Endodermal cell (in vitro differentiated cells): ENCODE results near the gene NOS1. TPM values are rescaled to one million over a fixed set of nuclear protein-coding genes. Genes with fewer than 3 reads are reported as not detected.

Source experiments
- DNase-seq: peaks from one replicate; pipeline ENCODE4 v3.0.0-alpha.2; 2017
- H3K27ac ChIP-seq: 2 replicates; pipeline ENCODE4 v1.5.1; 2013; ENCODE audit warnings: mild to moderate bottlenecking, low read depth, low read length, moderate library complexity
- H3K27me3 ChIP-seq: 2 replicates; pipeline ENCODE4 v1.6.1; 2013; ENCODE audit warnings: mild to moderate bottlenecking, low read length, moderate library complexity; ENCODE audit not compliant: insufficient read depth, control insufficient read depth, poor library complexity, severe bottlenecking
- H3K36me3 ChIP-seq: 2 replicates; pipeline ENCODE4 v1.7.0; 2013; ENCODE audit warnings: mild to moderate bottlenecking, low read length, moderate library complexity; ENCODE audit not compliant: control insufficient read depth, insufficient read depth
- H3K4me1 ChIP-seq: one replicate; pipeline ENCODE4 v1.7.0; 2013; ENCODE audit warnings: low read length; ENCODE audit not compliant: control insufficient read depth, insufficient read depth
- H3K4me3 ChIP-seq: 2 replicates; pipeline ENCODE4 v1.5.1; 2013; ENCODE audit warnings: mild to moderate bottlenecking, low read length, moderate library complexity
- H3K9ac ChIP-seq: 2 replicates; pipeline ENCODE4 v1.6.1; 2013; ENCODE audit warnings: mild to moderate bottlenecking, low read length, moderate library complexity; ENCODE audit not compliant: poor library complexity, severe bottlenecking; ENCODE audit errors: extremely low read depth
- H3K9me3 ChIP-seq: 2 replicates; pipeline ENCODE4 v1.6.1; 2013; ENCODE audit warnings: mild to moderate bottlenecking, low read length, moderate library complexity; ENCODE audit not compliant: control insufficient read depth
- H3K27ac Mint-ChIP-seq: 2 replicates; pipeline ENCODE4 v1.8.0; 2020; ENCODE audit warnings: mixed read lengths
- H3K27me3 Mint-ChIP-seq: 2 replicates; pipeline ENCODE4 v1.8.0; 2021; ENCODE audit warnings: mild to moderate bottlenecking, mixed read lengths; ENCODE audit not compliant: insufficient read depth
- H3K36me3 Mint-ChIP-seq: 2 replicates; pipeline ENCODE4 v1.8.0; 2020; ENCODE audit warnings: low read depth, mixed read lengths
- H3K4me1 Mint-ChIP-seq: 2 replicates; pipeline ENCODE4 v1.8.0; 2020; ENCODE audit warnings: mixed read lengths
- H3K4me3 Mint-ChIP-seq: 2 replicates; pipeline ENCODE4 v1.8.0; 2020; ENCODE audit warnings: mild to moderate bottlenecking, moderate library complexity, mixed read lengths
- H3K9me3 Mint-ChIP-seq: 2 replicates; pipeline ENCODE4 v1.8.0; 2020; ENCODE audit warnings: mild to moderate bottlenecking, mixed read lengths
- CTCF ChIP-seq: fragments of 200-600 bp; sonication (generic); conservative IDR thresholded peaks from 2 replicates; pipeline ENCODE4 v1.5.0; 2021; ENCODE audit warnings: antibody characterized with exemption, mild to moderate bottlenecking
- WGBS, 2 experiments: methylation state at CpG; one replicate each; pipeline versions ENCODE4 v1.1.5 to v1.1.7; 2013; ENCODE audit warnings: missing lambda C conversion rate in 2 of 2, mixed read lengths in 1 of 2; ENCODE audit not compliant: insufficient coverage in 1 of 2, insufficient read length in 1 of 2; 5-methylcytosine and 5-hydroxymethylcytosine counted together
- total RNA-seq, 2 donors: library from RNA; stranded (reverse); fragmentation: NEBNext Ultra II Directional in 1 of 2; extraction: Animal tissue kit (Norgen Biotek cat#: 25700) in 1 of 2; gene quantifications; 2 replicates in 1 of 2; 3 replicates in 1 of 2; pipeline ENCODE4 v1.2.1, GENCODE V29; 2021

Gene NOS1
- total RNA-seq, 2 donors from 2014 or later: 0.33 to 0.88 TPM

- TF ChIP-seq CTCF: no peak
- Histone ChIP-seq H3K27ac (no peak overlapping the region), H3K9me3 (no peaks in the 10 kb centered on the region), H3K9ac (no peak overlapping the region), H3K4me3 (no peak overlapping the region), H3K4me1 (no peaks in the 10 kb centered on the region), H3K27me3 (peaks cover 81% of the 10 kb centered on the region), H3K36me3 (no peaks in the 10 kb centered on the region)
- H3K4me1 Mint-ChIP-seq: peaks cover 2% of the 10 kb centered on the region
- no peaks in the 10 kb centered on the region for H3K36me3 Mint-ChIP-seq
- no peaks in the 10 kb centered on the region for H3K9me3 Mint-ChIP-seq
- 80 to 85% methylated on average over 3 to 9 of the region's 10 CpGs for WGBS, 2 experiments
- DNase-seq: no peak
- H3K27me3 Mint-ChIP-seq: peaks cover 73% of the 10 kb centered on the region
- no peak overlapping the region for H3K4me3 Mint-ChIP-seq
- no peak overlapping the region for H3K27ac Mint-ChIP-seq
Observed at GRCh38 chr12:117363056-117363662, 1.7 kb upstream of the NOS1 start.

GRCh38 chr12:117362391-117362790 lies 965 bp upstream of the NOS1 start:
- Histone ChIP-seq H3K36me3 (no peaks in the 10 kb centered on the region), H3K9ac (no peak overlapping the region), H3K27me3 (peaks cover 86% of the 10 kb centered on the region), H3K4me1 (no peaks in the 10 kb centered on the region), H3K9me3 (no peaks in the 10 kb centered on the region), H3K27ac (no peak overlapping the region), H3K4me3 (no peak overlapping the region)
- TF ChIP-seq CTCF: no peak
- no peaks in the 10 kb centered on the region for H3K9me3 Mint-ChIP-seq
- H3K4me3 Mint-ChIP-seq: peak overlapping the region; percentile 69
- H3K27me3 Mint-ChIP-seq: peaks cover 81% of the 10 kb centered on the region
- H3K27ac Mint-ChIP-seq: no peak overlapping the region
- no peak for DNase-seq
- WGBS, 2 experiments: 90% methylated on average over 11 of the region's 12 CpGs; no CpG with 5 or more reads in 1 of the 2 experiments
- peaks cover 2% of the 10 kb centered on the region for H3K4me1 Mint-ChIP-seq
- no peaks in the 10 kb centered on the region for H3K36me3 Mint-ChIP-seq

- Mint-ChIP-seq H3K4me1 (peaks cover 2% of the 10 kb centered on the region), H3K27ac (no peak overlapping the region), H3K4me3 (peak overlapping the region; percentile 69), H3K27me3 (peaks cover 85% of the 10 kb centered on the region), H3K36me3 (no peaks in the 10 kb centered on the region), H3K9me3 (no peaks in the 10 kb centered on the region)
- Histone ChIP-seq H3K27ac (no peak overlapping the region), H3K9ac (no peak overlapping the region), H3K4me3 (no peak overlapping the region), H3K9me3 (no peaks in the 10 kb centered on the region), H3K4me1 (no peaks in the 10 kb centered on the region), H3K27me3 (peaks cover 90% of the 10 kb centered on the region), H3K36me3 (no peaks in the 10 kb centered on the region)
- TF ChIP-seq CTCF: no peak
- DNase-seq: no peak
- 64 to 83% methylated on average over 3 to 4 of the region's 4 CpGs for WGBS, 2 experiments
Observed at GRCh38 chr12:117361905-117362304, 479 bp upstream of the NOS1 start.
